Fibroblast of pulmonary artery (primary cell): Measurements from ENCODE around the gene ACOX3.
A peak's percentile ranks its signal among the peaks of the same experiment; 100 is the strongest.

ENCODE experiments used
- DNase-seq: peaks from one replicate; pipeline ENCODE4 v3.0.0-alpha.2; 2010; ENCODE audit warnings: low read depth
- H3K4me3 ChIP-seq: replicated peaks from 2 replicates; pipeline ENCODE4 v1.5.1; 2011; ENCODE audit warnings: low read depth, mild to moderate bottlenecking, control low read depth, low read length, moderate library complexity
- TF ChIP-seq, protein P1 (sequence below): IDR thresholded peaks from 2 replicates; pipeline ENCODE4 v1.5.1; 2011; ENCODE audit warnings: mild to moderate bottlenecking, control low read depth, low read length, inconsistent platforms; ENCODE audit errors: missing control alignments

Gene ACOX3

DNA sequence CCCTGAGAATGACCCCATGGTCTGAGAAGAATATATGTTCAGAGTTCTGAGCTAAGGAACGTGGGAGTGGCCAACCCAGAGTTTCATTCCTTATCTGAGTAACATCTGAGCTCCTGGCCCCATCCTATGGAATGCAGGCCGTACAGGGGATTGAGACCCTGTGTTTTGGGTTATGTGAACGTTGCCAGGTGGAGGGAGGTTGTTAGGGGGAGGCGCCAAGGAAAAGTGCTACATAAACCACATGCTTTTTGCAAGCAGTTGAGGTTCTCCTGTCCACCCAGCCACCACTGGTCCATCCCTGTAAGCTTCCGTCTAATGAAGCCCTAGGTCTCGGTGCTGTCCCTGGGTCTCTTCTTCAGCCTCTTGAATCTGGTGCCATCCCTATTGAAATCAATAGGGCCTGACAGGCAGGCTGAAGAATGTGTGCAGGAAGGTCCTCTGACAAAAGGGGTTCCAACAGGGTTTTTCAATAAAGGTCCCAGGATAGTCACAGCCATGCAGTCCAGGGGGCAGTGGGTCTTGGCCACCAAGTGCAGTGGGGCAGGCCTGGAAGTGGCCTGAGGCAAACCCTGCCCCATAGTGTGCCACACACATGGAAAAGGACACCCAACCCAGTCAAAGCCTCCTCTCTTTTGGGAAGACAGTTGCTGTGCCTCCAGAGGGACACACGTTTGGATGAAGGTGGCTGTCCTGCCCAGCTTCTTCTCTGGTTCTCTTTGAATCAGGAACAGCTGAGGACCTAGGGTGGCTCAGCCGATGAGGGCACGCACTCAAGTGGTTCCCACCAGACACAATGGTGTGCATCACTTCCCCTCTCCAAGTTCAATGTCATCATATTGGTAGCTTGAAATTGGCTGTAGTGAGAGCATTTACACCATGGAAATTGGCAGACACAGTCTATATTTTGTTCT lies 117.5 kb downstream of the ACOX3 start:
- no peak for DNase-seq
- TF ChIP-seq, protein P1, sequence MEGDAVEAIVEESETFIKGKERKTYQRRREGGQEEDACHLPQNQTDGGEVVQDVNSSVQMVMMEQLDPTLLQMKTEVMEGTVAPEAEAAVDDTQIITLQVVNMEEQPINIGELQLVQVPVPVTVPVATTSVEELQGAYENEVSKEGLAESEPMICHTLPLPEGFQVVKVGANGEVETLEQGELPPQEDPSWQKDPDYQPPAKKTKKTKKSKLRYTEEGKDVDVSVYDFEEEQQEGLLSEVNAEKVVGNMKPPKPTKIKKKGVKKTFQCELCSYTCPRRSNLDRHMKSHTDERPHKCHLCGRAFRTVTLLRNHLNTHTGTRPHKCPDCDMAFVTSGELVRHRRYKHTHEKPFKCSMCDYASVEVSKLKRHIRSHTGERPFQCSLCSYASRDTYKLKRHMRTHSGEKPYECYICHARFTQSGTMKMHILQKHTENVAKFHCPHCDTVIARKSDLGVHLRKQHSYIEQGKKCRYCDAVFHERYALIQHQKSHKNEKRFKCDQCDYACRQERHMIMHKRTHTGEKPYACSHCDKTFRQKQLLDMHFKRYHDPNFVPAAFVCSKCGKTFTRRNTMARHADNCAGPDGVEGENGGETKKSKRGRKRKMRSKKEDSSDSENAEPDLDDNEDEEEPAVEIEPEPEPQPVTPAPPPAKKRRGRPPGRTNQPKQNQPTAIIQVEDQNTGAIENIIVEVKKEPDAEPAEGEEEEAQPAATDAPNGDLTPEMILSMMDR = no peak

DNA sequence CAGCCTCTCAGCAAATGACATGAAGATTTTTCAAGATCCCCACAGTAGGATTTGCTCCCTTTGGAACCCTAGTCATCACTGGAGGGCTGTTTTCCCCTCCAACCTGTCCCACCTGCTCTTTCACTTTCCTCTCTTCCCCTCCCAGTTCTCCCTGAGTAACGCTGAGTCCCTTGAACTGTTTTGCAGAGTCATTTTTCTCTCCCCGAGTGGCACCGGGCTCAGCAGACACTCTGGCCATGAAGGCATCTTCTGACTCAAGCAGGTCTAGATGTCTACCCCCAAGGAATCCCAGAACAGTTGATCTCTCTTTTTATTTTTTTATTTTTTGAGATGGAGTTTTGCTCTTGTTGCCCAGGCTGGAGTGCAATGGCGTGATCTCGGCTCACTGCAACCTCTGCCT lies 118.8 kb downstream of the ACOX3 start:
- no peak for DNase-seq
- no peak overlapping the region for H3K4me3 ChIP-seq
- TF ChIP-seq, protein P1 = no peak

More for the DNA sequence above, 117.5 kb downstream of the ACOX3 start:
- H3K4me3 ChIP-seq = no peak overlapping the region

DNA sequence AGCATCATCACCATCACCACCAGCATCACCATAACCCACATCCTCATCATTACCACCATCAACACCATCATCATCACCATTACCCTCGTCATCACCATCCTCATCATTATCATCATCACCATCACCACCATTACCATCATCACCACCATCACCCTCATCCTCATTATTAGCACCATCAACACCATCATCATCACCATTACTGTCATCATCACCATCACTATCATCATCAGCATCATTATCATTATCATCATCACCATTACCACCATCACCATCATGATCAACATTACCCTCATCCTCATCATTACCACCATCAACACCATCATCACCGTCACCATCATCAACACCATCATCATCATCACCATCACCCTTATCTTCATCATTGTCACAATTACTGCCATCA lies 119.3 kb downstream of the ACOX3 start:
- no peak for DNase-seq
- TF ChIP-seq, protein P1 = no peak
- H3K4me3 ChIP-seq = no peak overlapping the region

DNA sequence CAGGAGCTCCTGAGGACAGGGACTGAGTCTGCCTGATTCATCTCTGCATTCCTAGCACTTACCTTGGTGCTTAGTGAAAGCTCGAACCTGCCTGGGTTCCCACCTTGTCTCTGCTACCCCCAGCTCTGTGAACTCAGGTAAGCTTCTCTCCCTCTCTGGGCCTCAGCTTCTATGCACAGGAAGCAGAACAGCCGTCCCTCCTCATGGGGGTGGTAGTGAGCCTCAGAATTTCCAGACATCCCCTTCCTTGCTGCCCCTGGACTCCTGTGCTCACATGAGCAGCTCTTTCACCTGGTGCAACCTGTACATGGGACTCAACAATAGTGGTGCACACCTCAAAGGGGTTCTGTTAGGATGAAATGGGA lies 120.2 kb downstream of the ACOX3 start:
- no peak overlapping the region for H3K4me3 ChIP-seq
- no peak for DNase-seq
- TF ChIP-seq, protein P1 = peak; percentile 26

DNA sequence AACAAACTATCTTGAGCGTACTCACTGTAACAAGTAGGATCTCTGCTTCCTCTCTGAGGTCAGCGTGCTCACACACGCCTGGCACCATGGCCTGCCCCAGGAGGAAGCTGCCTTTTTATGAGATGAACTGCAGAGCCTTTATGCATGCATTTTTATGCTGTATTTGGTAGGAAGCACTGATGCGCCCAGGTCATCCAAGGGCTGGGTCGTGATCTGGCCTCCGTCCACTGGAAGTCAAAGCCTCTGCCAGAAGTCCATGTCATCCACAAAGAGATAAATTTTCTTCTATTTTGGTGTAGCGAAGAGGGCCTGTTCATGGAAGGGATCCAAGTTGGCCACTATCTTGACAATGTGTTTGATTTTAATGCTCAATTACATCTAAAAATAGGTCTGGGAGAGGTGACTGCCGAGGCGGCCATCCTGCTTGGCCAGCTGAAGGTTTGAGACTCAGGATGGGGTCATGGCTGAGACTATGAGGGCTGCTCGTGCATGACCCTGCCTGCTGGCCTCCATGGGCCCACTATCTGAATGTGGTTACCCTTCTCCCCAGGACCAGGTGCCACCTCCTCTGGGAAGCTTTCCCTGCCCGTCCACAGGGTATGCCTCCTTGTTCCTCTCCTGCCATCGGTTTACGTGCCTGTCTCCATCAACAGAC lies 120.7 kb downstream of the ACOX3 start:
- H3K4me3 ChIP-seq = no peak overlapping the region
- DNase-seq = no peak
- TF ChIP-seq, protein P1 = no peak

DNA sequence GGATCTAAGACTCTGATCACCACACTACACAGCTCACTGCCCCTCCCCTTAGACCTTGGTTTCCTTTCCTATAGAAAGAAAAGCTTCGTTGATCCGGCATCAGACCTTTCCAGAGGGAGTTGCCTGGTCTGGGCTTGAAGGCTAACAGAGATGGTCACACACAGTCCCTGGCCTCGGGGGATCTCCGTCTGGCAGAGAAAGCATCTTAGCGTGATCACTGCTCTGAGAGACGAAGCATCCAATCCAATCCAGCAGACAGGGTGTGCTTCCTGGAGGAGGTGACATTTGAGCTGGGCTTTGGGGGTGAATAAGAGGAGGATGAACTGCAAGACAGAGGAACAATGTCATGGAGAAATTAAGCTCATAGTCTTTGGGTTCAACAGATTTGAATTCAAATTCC lies 121.5 kb downstream of the ACOX3 start:
- TF ChIP-seq, protein P1 = no peak
- H3K4me3 ChIP-seq = no peak overlapping the region
- no peak for DNase-seq
